OCI-M2 (cell line): ENCODE measurements around the gene CGGBP1.
A peak's percentile ranks its signal among the peaks of the same experiment; 100 is the strongest.
"Not testable (repeated sequence)": the region's sequence is repeated elsewhere in the genome, so short reads cannot be mapped to it uniquely, and the experiment has no call there.

Experiments used
- DNase-seq: peaks from one replicate; lab custom pipeline; 2025; ENCODE audit not compliant: unreplicated experiment; lab: John Stamatoyannopoulos, UW

Gene CGGBP1

GRCh38 chr3:88034491-88035275, 24.1 kb downstream of the CGGBP1 start:
- no peak for DNase-seq

- DNase-seq: no peak
Observed at GRCh38 chr3:88033808-88034207, 25.0 kb downstream of the CGGBP1 start.

- no peak for DNase-seq
Observed at GRCh38 chr3:88033079-88033478, 25.7 kb downstream of the CGGBP1 start.

- no peak for DNase-seq
Observed at GRCh38 chr3:88032245-88032644, 26.6 kb downstream of the CGGBP1 start.

DNA sequence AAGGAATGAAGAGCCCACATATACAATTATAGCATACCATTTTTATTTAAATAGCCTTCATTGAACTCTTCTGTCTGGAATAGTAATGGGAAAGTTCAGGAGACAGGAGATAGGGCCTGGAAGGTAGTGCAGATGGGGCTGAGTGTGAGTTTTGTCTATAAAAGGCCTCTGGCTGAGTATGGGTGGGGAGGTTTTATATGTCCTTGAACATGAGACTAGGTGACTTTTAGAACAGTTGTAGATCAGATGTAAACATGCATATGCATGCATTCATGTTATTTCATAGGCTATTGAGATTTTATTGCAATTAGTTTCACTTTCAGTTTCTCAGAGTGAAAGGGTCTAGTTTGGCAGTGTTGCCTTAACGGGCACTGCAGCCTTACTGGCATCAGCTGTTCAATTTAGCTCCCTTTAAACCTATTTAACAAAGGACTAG, 27.1 kb downstream of the CGGBP1 start:
- DNase-seq: no peak

DNA sequence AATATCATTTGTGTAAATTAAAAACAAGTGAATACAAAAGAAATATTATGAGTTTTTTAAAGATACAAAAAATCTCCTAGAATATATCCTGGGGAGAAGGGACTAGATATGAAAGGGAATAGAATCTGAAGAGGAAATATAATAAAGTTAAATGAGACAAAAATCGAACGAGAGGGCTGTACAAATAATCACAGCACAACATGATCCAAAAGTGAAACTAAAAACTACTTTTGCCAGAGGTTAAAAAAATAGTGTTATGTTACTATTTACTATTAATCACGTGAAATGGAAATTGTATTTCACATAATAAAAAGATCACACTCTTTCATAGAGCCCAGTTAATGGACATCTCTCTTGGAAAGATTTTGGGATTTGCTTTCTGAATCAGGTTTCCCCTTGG, 28.6 kb downstream of the CGGBP1 start:
- no peak for DNase-seq

DNA sequence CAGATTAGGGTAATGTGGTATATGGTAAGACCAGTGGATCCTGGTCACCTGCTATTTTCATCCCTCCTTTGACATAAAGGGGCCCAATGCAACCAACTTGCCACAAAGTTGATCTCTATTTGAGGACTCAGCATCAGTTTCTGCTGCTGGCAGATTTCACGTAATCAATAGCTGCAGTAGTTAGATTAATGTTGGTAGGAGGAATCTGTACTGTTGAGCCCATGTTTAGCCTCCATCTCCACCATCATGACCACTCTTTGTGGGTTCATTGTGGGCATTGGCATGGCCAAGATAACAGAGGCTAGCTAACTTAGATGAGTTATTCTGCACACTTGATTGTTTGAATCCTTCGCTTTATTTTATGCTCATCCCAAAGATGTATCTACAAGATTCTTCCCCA, 29.9 kb downstream of the CGGBP1 start:
- DNase-seq: no peak

DNA sequence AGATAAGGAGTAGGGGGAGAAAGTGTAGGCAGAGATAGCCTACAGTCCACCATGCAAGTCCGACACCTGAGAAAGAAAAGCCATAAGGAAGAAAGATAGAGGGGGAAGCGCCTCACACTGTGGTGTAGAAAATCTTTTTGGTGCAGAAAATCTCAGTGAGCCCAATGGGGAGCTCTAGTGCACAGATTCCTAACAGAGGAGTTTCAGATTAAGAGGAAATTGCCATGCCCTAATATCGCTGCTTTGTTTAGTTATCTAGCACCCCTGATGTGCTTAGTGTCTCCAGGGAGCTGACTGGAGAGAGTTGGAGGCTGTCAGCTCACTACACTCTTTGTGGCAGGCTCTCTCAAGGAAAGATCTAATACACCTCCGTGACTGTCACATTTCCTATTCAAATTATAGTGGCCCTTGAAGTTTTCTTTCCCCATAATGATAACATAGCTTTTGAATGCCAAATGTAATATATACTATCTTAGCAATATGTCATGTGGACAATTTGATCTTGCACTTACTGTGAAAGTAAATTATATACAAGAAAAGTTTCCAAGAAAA, 33.7 kb downstream of the CGGBP1 start:
- DNase-seq: no peak

- DNase-seq: no peak
Observed at GRCh38 chr3:88019024-88019423, 39.8 kb downstream of the CGGBP1 start.

- DNase-seq: not testable (repeated sequence)
Observed at GRCh38 chr3:88015656-88016055, 43.1 kb downstream of the CGGBP1 start.

- no peak for DNase-seq
Observed at GRCh38 chr3:88013592-88013991, 45.2 kb downstream of the CGGBP1 start.

GRCh38 chr3:88010810-88011209, 48.0 kb downstream of the CGGBP1 start:
- no peak for DNase-seq

GRCh38 chr3:88009066-88009465, 49.7 kb downstream of the CGGBP1 start:
- DNase-seq: no peak

- no peak for DNase-seq
Observed at GRCh38 chr3:88005066-88005465, 53.7 kb downstream of the CGGBP1 start.

GRCh38 chr3:88003115-88003755, 55.6 kb downstream of the CGGBP1 start:
- DNase-seq: peak; percentile 5

- no peak for DNase-seq
Observed at GRCh38 chr3:88002448-88002847, 56.4 kb downstream of the CGGBP1 start.
